HCT116 (cell line): Measurements from ENCODE around the gene PRAMEF11.

Source experiments
- POLR2A ChIP-seq: IDR thresholded peaks from 2 replicates; pipeline ENCODE4 v1.7.0; 2011; ENCODE audit warnings: borderline replicate concordance; ENCODE audit not compliant: insufficient read depth, insufficient read length; ENCODE audit errors: extremely low read depth
- YY1 ChIP-seq: IDR thresholded peaks from 2 replicates; pipeline ENCODE4 v1.6.1; 2011; ENCODE audit warnings: low read length, low read depth, moderate library complexity, mild to moderate bottlenecking; ENCODE audit not compliant: insufficient replicate concordance; ENCODE audit errors: extremely low read depth

DNA sequence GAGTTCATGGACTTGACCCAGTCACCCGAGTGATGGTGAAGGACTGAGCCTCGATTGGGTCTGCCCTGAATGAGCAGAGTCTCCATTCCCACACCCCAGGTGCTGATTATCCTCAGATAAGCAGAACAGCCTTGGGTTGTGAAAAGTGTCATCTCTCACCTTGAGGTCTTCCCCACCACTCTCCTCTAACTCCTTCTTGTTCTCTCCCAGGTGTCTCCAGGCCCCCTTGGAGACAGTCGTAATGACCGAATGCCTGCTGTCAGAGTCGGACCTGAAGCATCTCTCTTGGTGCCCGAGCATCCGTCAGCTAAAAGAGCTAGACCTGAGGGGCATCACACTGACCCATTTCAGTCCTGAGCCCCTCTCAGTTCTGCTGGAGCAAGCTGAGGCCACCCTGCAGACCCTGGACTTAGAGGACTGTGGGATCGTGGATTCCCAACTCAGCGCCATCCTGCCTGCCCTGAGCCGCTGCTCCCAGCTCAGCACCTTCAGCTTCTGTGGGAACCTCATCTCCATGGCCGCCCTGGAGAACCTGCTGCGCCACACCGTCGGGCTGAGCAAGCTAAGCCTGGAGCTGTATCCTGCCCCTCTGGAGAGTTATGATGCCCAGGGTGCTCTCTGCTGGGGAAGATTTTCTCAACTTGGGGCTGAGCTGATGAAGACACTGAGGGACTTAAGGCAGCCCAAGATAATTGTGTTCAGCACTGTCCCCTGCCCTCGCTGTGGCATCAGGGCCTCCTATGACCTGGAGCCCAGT, 54.2 kb downstream of the PRAMEF11 start:
- TF ChIP-seq POLR2A: no peak
- TF ChIP-seq YY1: no peak
